ENCODE data around the gene TEX264. TPM values are rescaled to one million over a fixed set of nuclear protein-coding genes. Genes with fewer than 3 reads are reported as not detected.

TEX264 gene
- total RNA-seq, 1 donor from 2014 or later = 34.7 TPM

Other genes with a start within 250 kb of the TEX264 start
- 15.1 TPM for gene DCAF1, start 171.2 kb upstream of the TEX264 start, total RNA-seq
- gene RAD54L2, start 132.5 kb upstream of the TEX264 start, total RNA-seq = 8.4 TPM
- 0.08 TPM for gene GRM2, start 35.8 kb downstream of the TEX264 start, total RNA-seq
- not detected for gene IQCF6, start 108.0 kb downstream of the TEX264 start, total RNA-seq
- gene IQCF2, start 190.4 kb downstream of the TEX264 start, total RNA-seq = not detected
- not detected for gene IQCF5, start 204.3 kb downstream of the TEX264 start, total RNA-seq
- gene IQCF1, start 232.1 kb downstream of the TEX264 start, total RNA-seq = not detected